Prostate gland (tissue), 2 donors: ENCODE measurements around the gene GOLT1A. TPM values are rescaled to one million over a fixed set of nuclear protein-coding genes. Genes with fewer than 3 reads are reported as not detected.

Experiments used
- DNase-seq: peaks from one replicate; pipeline ENCODE4 v3.0.0-alpha.2; 2019; ENCODE audit warnings: low spot score
- H3K27ac ChIP-seq, 2 donors: fragments of 200-600 bp; sonication (generic); 2 replicates each; pipeline ENCODE4 v1.5.1; 2017 to 2019
- H3K27me3 ChIP-seq: fragments of 200-600 bp; sonication (generic); replicated peaks from 2 replicates; pipeline ENCODE4 v1.5.1; 2019; ENCODE audit not compliant: insufficient read depth
- H3K36me3 ChIP-seq, 2 donors: fragments of 200-600 bp; sonication (generic); 1 replicate in 1 of 2; 2 replicates in 1 of 2; pipeline versions ENCODE4 v1.5.1 to v1.8.1; 2017 to 2019
- H3K4me1 ChIP-seq: fragments of 200-600 bp; sonication (generic); replicated peaks from 2 replicates; pipeline ENCODE4 v1.5.1; 2019
- H3K4me3 ChIP-seq, 2 donors: fragments of 200-600 bp; sonication (generic); 2 replicates each; pipeline ENCODE4 v1.5.1; 2017 to 2019
- H3K9me3 ChIP-seq: fragments of 200-600 bp; sonication (generic); 2 replicates; pipeline ENCODE4 v1.5.1; 2017
- CTCF ChIP-seq, 4 experiments: fragments of 200-600 bp in 2 of 4; fragments of 450-650 bp in 2 of 4; sonication (generic) in 2 of 4; IDR thresholded peaks; 1 replicate in 3 of 4; 2 replicates in 1 of 4; pipeline ENCODE4 v1.5.1; 2016 to 2019; ENCODE audit warnings: antibody characterized with exemption in 4 of 4, mild to moderate bottlenecking in 2 of 4, moderate library complexity in 2 of 4
- POLR2A ChIP-seq: fragments of 450-650 bp; IDR thresholded peaks from one replicate; pipeline ENCODE4 v1.6.1; 2016; ENCODE audit warnings: antibody characterized with exemption, mild to moderate bottlenecking
- POLR2AphosphoS5 ChIP-seq: sonication (generic); formaldehyde crosslinking; IDR thresholded peaks from one replicate; pipeline ENCODE4 v1.6.1; 2017; ENCODE audit warnings: antibody characterized with exemption
- WGBS: methylation state at CpG from one replicate; pipeline ENCODE4 v1.1.5; 2018; 5-methylcytosine and 5-hydroxymethylcytosine counted together
- intact Hi-C: fragments of 100-400 bp; cut with DNase I; formaldehyde crosslinking; loops from one replicate; pipeline ENCODE4 v1.14.2; 2022
- total RNA-seq, 2 donors: library from RNA; depleted of rRNA; stranded (reverse); fragments of >200 nt; gene quantifications; one replicate each; pipeline ENCODE4 v1.1.0, GENCODE V29; 2016

Gene GOLT1A
- total RNA-seq, 2 donors from 2014 or later: 3.0 to 3.6 TPM

DNA sequence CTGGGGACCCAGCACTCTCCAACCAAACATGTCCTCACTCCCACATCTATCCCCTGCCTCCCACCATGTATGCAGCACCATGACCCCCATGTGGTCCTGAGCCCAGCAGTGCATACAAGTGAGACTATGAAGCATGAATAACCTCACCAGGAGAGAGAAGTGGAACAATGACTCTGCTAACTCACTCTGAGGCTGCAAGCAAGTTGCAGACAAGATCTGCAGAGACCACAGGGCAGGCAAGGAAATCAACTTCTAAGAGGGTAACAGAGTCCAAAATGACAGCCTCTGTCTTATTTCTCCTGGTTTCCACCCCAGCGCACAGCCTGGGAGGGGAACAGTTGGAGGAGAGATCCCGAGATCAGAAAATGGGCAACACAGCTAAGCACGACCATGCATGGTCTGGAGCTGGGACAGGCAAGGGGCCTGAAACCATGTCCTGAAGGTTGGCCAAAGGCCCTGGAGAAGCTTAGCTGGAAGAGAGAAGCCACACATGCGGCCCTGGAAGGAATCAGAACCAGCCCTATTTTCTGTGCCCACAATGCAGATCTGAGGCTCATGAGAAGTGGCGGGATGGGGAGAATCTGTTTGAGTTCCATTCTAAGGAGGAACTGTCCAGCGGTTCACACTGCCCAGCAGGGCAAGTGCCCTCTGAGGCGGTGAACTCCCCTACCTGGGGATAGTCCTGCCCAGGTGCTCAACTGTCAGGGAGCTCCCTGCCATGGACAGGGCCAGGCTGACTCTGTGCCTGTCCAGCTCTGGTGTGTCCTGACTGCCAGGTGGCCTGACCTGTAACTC is 35.1 kb downstream of the GOLT1A start:
- DNase-seq: no peak
- H3K27ac ChIP-seq: no peak overlapping the region
- H3K36me3 ChIP-seq: no peaks in the 10 kb centered on the region
- no peak for TF ChIP-seq CTCF (IDR thresholded peaks at IDR 0.05)
- no peak for TF ChIP-seq POLR2AphosphoS5
- TF ChIP-seq POLR2A: no peak
- WGBS: 85% methylated on average over 7 of the region's 7 CpGs
- H3K27me3 ChIP-seq: no peaks in the 10 kb centered on the region
- no peaks in the 10 kb centered on the region for H3K4me1 ChIP-seq
- H3K9me3 ChIP-seq: no peaks in the 10 kb centered on the region
- intact Hi-C loops: no loop called here
- H3K4me3 ChIP-seq: no peak overlapping the region

GRCh38 chr1:204177133-204177532 is 36.7 kb downstream of the GOLT1A start:
- intact Hi-C loops: no loop called here
- H3K36me3 ChIP-seq: no peaks in the 10 kb centered on the region
- no peaks in the 10 kb centered on the region for H3K4me1 ChIP-seq
- H3K27ac ChIP-seq: no peak overlapping the region
- DNase-seq: no peak
- H3K9me3 ChIP-seq: no peaks in the 10 kb centered on the region
- H3K4me3 ChIP-seq: no peak overlapping the region
- TF ChIP-seq POLR2AphosphoS5 (no peak), POLR2A (no peak), CTCF (IDR thresholded peaks at IDR 0.05) (no peak)
- H3K27me3 ChIP-seq: no peaks in the 10 kb centered on the region
- 74% methylated on average over 4 of the region's 4 CpGs for WGBS

DNA sequence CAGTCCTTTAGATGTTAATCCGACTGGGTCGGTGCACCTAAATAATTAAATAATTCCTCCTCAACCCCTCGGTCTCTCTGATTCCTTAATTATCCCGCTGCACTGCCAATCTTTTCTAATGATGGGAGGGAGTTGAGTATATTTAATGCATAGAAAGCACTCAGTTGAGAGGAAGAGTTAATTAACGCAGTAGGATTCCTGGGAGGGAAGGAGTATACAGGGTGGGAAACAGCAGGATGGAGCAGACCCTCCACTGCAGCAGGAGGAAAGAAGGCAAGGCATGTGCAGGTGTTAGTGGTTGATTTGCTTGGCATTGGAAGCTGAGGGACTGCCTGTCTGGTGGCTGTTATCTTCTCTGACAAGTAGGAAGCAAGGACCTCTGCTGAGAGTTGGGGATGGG is 37.7 kb downstream of the GOLT1A start:
- DNase-seq: no peak
- H3K27ac ChIP-seq: no peak overlapping the region
- no peak overlapping the region for H3K4me3 ChIP-seq
- no peaks in the 10 kb centered on the region for H3K9me3 ChIP-seq
- H3K36me3 ChIP-seq: no peaks in the 10 kb centered on the region
- no peaks in the 10 kb centered on the region for H3K27me3 ChIP-seq
- H3K4me1 ChIP-seq: no peaks in the 10 kb centered on the region
- intact Hi-C loops: no loop called here
- TF ChIP-seq POLR2A: no peak
- no peak for TF ChIP-seq CTCF (IDR thresholded peaks at IDR 0.05)
- no peak for TF ChIP-seq POLR2AphosphoS5
- WGBS: 88% methylated on average over 5 of the region's 5 CpGs

DNA sequence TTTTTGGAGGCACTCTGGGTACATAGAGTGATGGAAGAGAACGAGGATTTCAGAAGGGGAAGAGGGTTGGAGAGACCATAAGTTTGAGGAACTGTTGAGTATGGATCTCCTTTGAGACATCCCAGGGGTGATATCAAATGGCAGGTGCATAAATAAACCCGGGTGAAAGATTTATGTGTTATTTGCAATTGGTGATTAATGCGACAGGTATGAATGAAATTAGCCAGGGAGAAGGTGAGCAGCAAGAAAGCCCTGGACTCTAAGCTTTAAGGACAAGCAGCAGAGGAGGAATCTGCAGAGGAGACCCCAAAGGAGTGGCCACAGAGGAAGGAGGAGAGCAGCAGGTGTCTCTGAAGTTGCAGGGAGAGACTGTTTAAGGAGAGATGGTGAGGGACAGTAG is 38.8 kb downstream of the GOLT1A start:
- no peaks in the 10 kb centered on the region for H3K36me3 ChIP-seq
- no peaks in the 10 kb centered on the region for H3K9me3 ChIP-seq
- 80% methylated on average over 3 of the region's 3 CpGs for WGBS
- no peaks in the 10 kb centered on the region for H3K4me1 ChIP-seq
- no peak overlapping the region for H3K27ac ChIP-seq
- intact Hi-C loops: no loop called here
- no peak for TF ChIP-seq CTCF (IDR thresholded peaks at IDR 0.05)
- no peak overlapping the region for H3K4me3 ChIP-seq
- H3K27me3 ChIP-seq: no peaks in the 10 kb centered on the region
- no peak for DNase-seq

GRCh38 chr1:204172404-204173029 is 41.3 kb downstream of the GOLT1A start:
- Histone ChIP-seq H3K4me3 (no peak overlapping the region), H3K27ac (no peak overlapping the region), H3K9me3 (no peaks in the 10 kb centered on the region), H3K36me3 (no peaks in the 10 kb centered on the region), H3K27me3 (no peaks in the 10 kb centered on the region), H3K4me1 (no peaks in the 10 kb centered on the region)
- no peak for DNase-seq
- 94% methylated on average over 2 of the region's 2 CpGs for WGBS
- no peak for TF ChIP-seq CTCF (IDR thresholded peaks at IDR 0.05)
- TF ChIP-seq POLR2AphosphoS5: no peak
- no peak for TF ChIP-seq POLR2A
- intact Hi-C loops: no loop called here
